Panc1 (cell line): ENCODE results near the gene ZNF117. TPM values are rescaled to one million over a fixed set of nuclear protein-coding genes. Genes with fewer than 3 reads are reported as not detected.

Source experiments
- ATAC-seq: fragments of 200-7000 bp; cut with Tn5 transposase; 2 replicates; pipeline ENCODE4 v1.9.1; 2020; ENCODE audit warnings: mild to moderate bottlenecking, moderate library complexity
- BruUV-seq: library from RNA; stranded (reverse); fragments of 400-500 nt; replicated peaks from 2 replicates; lab custom pipeline; 2021; lab: Mats Ljungman, UMichigan
- CTCF ChIA-PET: fragments of 300-600 bp; sonication (Branson Sonifier 250); formaldehyde crosslinking; loops from one replicate; lab custom pipeline; 2022; ENCODE audit warnings: antibody characterized with exemption; lab: Charles Lee
- POLR2A ChIA-PET: fragments of 300-600 bp; sonication (Branson Sonifier 250); formaldehyde crosslinking; loops from one replicate; lab custom pipeline; 2022; ENCODE audit warnings: antibody characterized with exemption; lab: Charles Lee
- DNase-seq: peaks from one replicate; pipeline ENCODE4 v3.0.0-alpha.2; 2010; ENCODE audit warnings: low read depth, low spot score
- H3K27ac ChIP-seq: 2 replicates; pipeline ENCODE4 v1.5.1; 2011; ENCODE audit warnings: mild to moderate bottlenecking, low read length, inconsistent platforms
- H3K27me3 ChIP-seq: fragments of 200-500 bp; sonication (Bioruptor generic); 2 replicates; pipeline ENCODE4 v1.6.0; 2014; ENCODE audit warnings: low read length, inconsistent platforms; ENCODE audit not compliant: control insufficient read depth, insufficient read depth
- H3K36me3 ChIP-seq: fragments of 200-500 bp; sonication (Bioruptor generic); 2 replicates; pipeline ENCODE4 v1.5.1; 2014; ENCODE audit warnings: inconsistent platforms, mild to moderate bottlenecking, low read length, moderate library complexity; ENCODE audit not compliant: control insufficient read depth, insufficient read depth
- H3K4me1 ChIP-seq: 2 replicates; pipeline ENCODE4 v1.5.1; 2011; ENCODE audit warnings: inconsistent platforms, mild to moderate bottlenecking, low read length, moderate library complexity; ENCODE audit not compliant: control insufficient read depth, insufficient read depth
- H3K4me3 ChIP-seq, 2 experiments: 2 replicates each; pipeline ENCODE4 v1.5.1; 2011 to 2012; ENCODE audit warnings: low read depth in 2 of 2, low read length in 2 of 2, mild to moderate bottlenecking in 2 of 2, inconsistent platforms in 1 of 2, moderate library complexity in 1 of 2
- H3K9me3 ChIP-seq: fragments of 200-500 bp; sonication (Bioruptor generic); 2 replicates; pipeline ENCODE4 v1.5.1; 2014; ENCODE audit warnings: low read depth, mild to moderate bottlenecking, inconsistent platforms, low read length, moderate library complexity; ENCODE audit not compliant: control insufficient read depth, insufficient read depth
- POLR2AphosphoS5 ChIP-seq: IDR thresholded peaks from 2 replicates; pipeline ENCODE4 v1.6.1; 2012; ENCODE audit warnings: mild to moderate bottlenecking, low read depth, low read length, moderate library complexity
- SIN3A ChIP-seq: IDR thresholded peaks from 2 replicates; pipeline ENCODE4 v1.6.1; 2012; ENCODE audit warnings: low read depth, mild to moderate bottlenecking, low read length, moderate library complexity, borderline replicate concordance; ENCODE audit not compliant: insufficient read depth
- TCF7L2 ChIP-seq: IDR thresholded peaks from 2 replicates; pipeline ENCODE4 v1.6.1; 2011; ENCODE audit warnings: mild to moderate bottlenecking, low read depth, low read length, inconsistent platforms
- in situ Hi-C: cut with HindIII; loops from 2 replicates; pipeline ENCODE4 v1.10.0; 2016; ENCODE audit warnings: low sequenced_read_pairs, low pct_unique_long_range_greater_than_20kb
- intact Hi-C: fragments of 100-400 bp; cut with micrococcal nuclease; formaldehyde crosslinking; loops from one replicate; pipeline ENCODE4 v1.10.0; 2022; ENCODE audit not compliant: unreplicated experiment
- total RNA-seq: library from RNA; stranded (reverse); gene quantifications from one replicate; pipeline ENCODE4 v1.2.1, GENCODE V29; 2021; ENCODE audit not compliant: unreplicated experiment
- TF ChIP-seq, protein P1 (sequence below): fragments of 450-650 bp; IDR thresholded peaks from 2 replicates; pipeline ENCODE4 v1.5.1; 2017; ENCODE audit warnings: mild to moderate bottlenecking
- TF ChIP-seq, protein P2 (sequence below), 2 experiments: IDR thresholded peaks; 2 replicates each; pipeline ENCODE4 v1.6.1; 2011 to 2012; ENCODE audit warnings: low read depth in 2 of 2, control low read depth in 1 of 2, low read length in 1 of 2, mild to moderate bottlenecking in 1 of 2, moderate library complexity in 1 of 2; ENCODE audit not compliant: insufficient read depth in 1 of 2

ZNF117 gene
- total RNA-seq, 1 experiment from 2014 or later = 8.0 TPM

DNA sequence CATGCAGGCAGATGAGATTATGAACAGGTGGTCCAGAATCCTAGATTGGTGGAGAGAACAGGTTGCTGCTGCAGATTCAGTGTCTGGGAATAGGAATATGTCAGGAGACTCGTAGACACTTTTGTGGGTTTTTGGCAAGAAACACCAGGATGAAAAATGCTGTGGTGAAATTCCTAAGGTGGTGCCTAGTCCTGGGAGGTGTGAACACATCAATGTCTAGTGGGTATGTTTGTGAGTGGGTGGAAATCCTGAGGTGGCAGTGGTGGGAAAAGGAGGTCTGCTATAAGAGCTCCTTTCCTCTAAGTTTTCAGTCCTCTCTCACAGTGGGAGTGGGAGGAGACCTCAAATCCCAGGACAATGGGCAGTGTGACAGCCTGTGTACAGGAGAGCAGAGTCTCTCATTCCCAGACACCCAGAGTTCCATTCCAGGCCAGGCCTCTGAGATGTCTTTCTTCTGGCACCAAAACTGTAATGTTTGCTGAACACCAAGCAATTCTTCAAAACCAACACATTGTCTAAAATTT lies 10.5 kb upstream of the ZNF117 start:
- in situ Hi-C loops (no loop called here), intact Hi-C loops (no loop called here)
- ChIA-PET CTCF (no interaction called here), POLR2A (no interaction called here)
- peaks cover 3% of the 10 kb centered on the region; the same call in 1 of the 2 replicates for H3K36me3 ChIP-seq
- peaks cover 29% of the 10 kb centered on the region for H3K9me3 ChIP-seq
- no peaks in the 10 kb centered on the region for H3K27me3 ChIP-seq
- no peak for DNase-seq
- no peak for ATAC-seq
- BruUV-seq = no TSS peak
- H3K4me1 ChIP-seq = no peaks in the 10 kb centered on the region
- TF ChIP-seq POLR2AphosphoS5 (no peak), TCF7L2 (no peak)
- TF ChIP-seq, protein P1, sequence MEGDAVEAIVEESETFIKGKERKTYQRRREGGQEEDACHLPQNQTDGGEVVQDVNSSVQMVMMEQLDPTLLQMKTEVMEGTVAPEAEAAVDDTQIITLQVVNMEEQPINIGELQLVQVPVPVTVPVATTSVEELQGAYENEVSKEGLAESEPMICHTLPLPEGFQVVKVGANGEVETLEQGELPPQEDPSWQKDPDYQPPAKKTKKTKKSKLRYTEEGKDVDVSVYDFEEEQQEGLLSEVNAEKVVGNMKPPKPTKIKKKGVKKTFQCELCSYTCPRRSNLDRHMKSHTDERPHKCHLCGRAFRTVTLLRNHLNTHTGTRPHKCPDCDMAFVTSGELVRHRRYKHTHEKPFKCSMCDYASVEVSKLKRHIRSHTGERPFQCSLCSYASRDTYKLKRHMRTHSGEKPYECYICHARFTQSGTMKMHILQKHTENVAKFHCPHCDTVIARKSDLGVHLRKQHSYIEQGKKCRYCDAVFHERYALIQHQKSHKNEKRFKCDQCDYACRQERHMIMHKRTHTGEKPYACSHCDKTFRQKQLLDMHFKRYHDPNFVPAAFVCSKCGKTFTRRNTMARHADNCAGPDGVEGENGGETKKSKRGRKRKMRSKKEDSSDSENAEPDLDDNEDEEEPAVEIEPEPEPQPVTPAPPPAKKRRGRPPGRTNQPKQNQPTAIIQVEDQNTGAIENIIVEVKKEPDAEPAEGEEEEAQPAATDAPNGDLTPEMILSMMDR = no peak
- TF ChIP-seq, protein P2, sequence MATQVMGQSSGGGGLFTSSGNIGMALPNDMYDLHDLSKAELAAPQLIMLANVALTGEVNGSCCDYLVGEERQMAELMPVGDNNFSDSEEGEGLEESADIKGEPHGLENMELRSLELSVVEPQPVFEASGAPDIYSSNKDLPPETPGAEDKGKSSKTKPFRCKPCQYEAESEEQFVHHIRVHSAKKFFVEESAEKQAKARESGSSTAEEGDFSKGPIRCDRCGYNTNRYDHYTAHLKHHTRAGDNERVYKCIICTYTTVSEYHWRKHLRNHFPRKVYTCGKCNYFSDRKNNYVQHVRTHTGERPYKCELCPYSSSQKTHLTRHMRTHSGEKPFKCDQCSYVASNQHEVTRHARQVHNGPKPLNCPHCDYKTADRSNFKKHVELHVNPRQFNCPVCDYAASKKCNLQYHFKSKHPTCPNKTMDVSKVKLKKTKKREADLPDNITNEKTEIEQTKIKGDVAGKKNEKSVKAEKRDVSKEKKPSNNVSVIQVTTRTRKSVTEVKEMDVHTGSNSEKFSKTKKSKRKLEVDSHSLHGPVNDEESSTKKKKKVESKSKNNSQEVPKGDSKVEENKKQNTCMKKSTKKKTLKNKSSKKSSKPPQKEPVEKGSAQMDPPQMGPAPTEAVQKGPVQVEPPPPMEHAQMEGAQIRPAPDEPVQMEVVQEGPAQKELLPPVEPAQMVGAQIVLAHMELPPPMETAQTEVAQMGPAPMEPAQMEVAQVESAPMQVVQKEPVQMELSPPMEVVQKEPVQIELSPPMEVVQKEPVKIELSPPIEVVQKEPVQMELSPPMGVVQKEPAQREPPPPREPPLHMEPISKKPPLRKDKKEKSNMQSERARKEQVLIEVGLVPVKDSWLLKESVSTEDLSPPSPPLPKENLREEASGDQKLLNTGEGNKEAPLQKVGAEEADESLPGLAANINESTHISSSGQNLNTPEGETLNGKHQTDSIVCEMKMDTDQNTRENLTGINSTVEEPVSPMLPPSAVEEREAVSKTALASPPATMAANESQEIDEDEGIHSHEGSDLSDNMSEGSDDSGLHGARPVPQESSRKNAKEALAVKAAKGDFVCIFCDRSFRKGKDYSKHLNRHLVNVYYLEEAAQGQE (IDR thresholded peaks at IDR 0.05; ENCODE audit: insufficient read depth in 1 of 2, low read depth in 2 of 2, low read length in 1 of 2) = no peak
- no peak overlapping the region for H3K27ac ChIP-seq
- no peak overlapping the region for H3K4me3 ChIP-seq

DNA sequence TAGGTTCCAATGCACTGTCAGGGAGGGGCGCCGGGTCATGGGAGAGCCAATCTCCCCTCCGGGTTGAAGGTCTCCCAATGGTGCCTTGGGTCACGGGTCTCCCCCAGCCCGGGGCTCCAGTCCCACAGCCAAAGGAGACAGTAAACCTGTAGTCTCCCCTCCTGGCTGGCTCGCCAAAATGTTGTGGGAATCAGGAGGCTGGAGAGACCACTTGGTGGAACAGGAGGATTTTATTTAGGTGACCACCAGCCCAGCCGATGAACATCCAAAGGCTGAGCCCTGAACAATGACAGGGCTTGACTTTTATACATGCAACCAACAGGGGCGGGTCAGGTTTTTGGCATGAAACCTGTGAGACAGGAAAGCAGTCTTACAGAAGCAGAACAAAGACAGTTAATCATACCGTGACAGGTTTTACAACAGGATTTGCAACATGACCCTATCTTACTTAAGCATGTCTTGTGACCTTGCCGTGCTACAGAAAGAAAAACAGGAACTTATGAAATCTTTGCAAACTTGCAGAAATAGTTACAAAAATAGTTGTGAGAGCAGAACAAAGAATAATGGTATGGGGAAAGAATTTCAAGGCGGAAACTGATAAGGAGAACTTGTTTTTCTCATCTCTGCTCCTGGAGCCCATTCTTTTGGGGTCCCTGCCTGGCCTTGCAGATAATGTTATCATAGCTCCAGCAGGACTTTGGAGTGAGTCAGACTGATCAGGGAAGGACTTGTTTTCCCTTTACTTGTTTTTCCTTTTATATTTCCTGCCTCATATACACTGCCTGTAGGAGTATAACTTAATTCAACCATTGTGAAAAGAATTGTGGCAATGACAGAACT lies 8.5 kb upstream of the ZNF117 start:
- H3K36me3 ChIP-seq = no peaks in the 10 kb centered on the region

More for the DNA sequence above, 8.5 kb upstream of the ZNF117 start:
- peaks cover 30% of the 10 kb centered on the region for H3K9me3 ChIP-seq
- POLR2A ChIA-PET = no interaction called here
- intact Hi-C loops (no loop called here), in situ Hi-C loops (no loop called here)
- ATAC-seq = no peak
- H3K27ac ChIP-seq = no peak overlapping the region
- H3K4me3 ChIP-seq = no peak overlapping the region
- no peaks in the 10 kb centered on the region for H3K27me3 ChIP-seq
- no peaks in the 10 kb centered on the region for H3K4me1 ChIP-seq
- BruUV-seq = no TSS peak
- no peak for DNase-seq
- TF ChIP-seq SIN3A = no peak
- TF ChIP-seq, protein P2 (IDR thresholded peaks at IDR 0.05; ENCODE audit: insufficient read depth in 1 of 2, low read depth in 2 of 2, low read length in 1 of 2) = no peak
- no peak for TF ChIP-seq POLR2AphosphoS5
- TF ChIP-seq, protein P1 = no peak
- no peak for TF ChIP-seq TCF7L2
- CTCF ChIA-PET = no interaction called here
